NCI-H345 treated with DMSO at 0.1 percent for 48 hours (cell line): ENCODE measurements around the gene LTBP4.
"Not testable (repeated sequence)": the region's sequence is repeated elsewhere in the genome, so short reads cannot be mapped to it uniquely, and the experiment has no call there.

Experiments
- DNase-seq: peaks from one replicate; lab custom pipeline; 2025; ENCODE audit not compliant: unreplicated experiment; lab: John Stamatoyannopoulos, UW

Gene LTBP4

DNA sequence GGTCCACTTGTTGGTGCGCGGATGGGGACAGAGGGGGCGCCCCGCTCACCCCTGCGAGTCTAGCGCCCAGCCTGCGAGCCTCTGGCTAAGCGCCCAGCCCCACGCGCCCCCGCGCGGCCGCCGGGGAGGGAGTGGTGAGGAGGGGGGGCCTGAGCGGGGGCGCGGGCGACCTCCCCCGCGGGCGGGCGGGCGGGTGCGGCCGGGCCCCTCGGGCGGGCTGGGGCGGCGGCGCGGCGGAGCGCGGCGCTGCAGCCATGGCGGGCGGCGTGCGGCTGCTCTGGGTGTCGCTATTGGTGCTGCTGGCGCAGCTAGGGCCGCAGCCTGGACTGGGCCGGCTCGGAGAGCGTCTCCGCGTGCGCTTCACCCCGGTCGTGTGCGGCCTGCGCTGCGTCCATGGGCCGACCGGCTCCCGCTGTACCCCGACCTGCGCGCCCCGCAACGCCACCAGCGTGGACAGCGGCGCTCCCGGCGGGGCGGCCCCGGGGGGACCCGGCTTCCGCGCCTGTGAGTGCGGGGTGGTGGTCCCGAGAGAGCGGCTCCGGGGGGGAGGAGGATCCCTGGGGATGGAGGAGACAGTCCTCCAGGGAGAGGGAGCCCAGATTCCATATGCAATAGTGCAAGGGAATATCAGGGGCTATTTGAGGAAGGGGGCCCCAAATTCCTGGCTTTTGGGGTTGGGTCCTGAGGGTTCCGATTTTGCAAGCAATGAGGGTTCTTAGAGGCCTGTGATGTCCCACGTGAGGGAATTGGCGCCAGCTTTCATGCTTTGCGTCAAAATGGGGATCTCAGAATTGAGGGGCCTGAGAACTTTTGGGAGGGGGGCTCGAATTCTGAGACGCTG is at the start of gene LTBP4:
Gene LTBP4, plus strand, starts transcription at position 236 of the 841 bp plus-strand sequence. Its CDS starts 19 bp downstream, at position 255.
- no peak for DNase-seq

- DNase-seq, result no peak
These were observed 48.3 kb upstream of the LTBP4 start for GRCh38 chr19:40552848-40553247.

- no peak for DNase-seq
These were observed 47.0 kb upstream of the LTBP4 start for GRCh38 chr19:40553885-40554857.

DNA sequence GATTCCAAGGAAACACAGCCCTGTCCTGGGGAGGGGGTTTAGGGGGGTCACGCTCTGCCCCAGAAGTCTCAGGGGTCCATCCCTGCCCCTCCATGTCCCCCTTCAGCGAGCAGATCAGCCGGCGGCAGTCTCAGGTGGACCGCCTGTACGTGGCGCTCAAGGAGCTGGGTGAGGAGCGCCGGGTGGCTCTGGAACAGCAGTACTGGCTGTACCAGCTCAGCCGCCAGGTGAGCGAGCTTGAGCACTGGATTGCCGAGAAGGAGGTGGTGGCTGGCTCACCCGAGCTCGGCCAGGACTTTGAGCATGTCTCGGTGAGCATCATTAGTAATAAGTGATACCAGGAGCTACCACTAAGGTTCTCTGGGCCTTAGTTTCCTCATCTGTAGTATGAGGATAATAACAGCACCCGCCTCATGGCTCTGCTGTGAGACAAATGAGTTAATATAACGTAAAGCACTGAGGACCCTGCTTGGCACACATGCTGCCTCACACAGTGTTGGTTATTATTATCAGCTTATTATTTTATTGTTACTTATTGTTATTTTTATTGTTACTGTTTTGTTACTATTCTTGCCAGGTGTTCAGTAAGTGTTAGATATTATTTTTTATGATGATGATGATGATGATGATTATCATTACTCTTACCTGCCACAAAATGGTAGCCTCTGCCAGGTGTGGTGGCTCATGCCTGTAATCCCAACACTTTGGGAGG is 45.0 kb upstream of the LTBP4 start:
- no peak for DNase-seq

DNA sequence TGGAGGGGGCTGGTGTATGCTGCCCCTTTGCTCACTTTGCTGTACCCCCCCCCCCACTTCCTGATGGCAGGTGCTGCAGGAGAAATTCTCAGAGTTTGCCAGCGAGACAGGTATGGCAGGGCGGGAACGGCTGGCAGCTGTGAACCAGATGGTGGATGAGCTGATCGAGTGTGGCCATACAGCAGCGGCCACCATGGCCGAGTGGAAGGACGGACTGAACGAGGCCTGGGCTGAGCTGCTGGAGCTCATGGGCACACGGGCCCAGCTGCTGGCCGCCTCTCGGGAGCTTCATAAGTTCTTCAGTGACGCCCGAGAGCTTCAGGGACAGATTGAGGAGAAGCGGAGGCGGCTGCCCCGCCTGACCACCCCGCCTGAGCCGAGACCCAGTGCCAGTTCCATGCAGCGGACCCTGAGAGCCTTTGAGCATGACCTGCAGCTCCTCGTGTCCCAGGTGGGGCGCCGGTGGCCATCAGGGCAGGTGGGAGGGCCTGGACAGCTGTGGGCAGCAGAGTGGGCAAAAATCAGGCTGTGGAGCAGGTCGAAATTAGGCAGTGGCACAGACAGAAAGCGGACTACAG is 44.1 kb upstream of the LTBP4 start:
- DNase-seq, result no peak

GRCh38 chr19:40559394-40559793 is 41.8 kb upstream of the LTBP4 start:
- no peak for DNase-seq

GRCh38 chr19:40560092-40560507 is 41.1 kb upstream of the LTBP4 start:
- no peak for DNase-seq

- no peak for DNase-seq
These were observed 39.2 kb upstream of the LTBP4 start for GRCh38 chr19:40561947-40562346.

DNA sequence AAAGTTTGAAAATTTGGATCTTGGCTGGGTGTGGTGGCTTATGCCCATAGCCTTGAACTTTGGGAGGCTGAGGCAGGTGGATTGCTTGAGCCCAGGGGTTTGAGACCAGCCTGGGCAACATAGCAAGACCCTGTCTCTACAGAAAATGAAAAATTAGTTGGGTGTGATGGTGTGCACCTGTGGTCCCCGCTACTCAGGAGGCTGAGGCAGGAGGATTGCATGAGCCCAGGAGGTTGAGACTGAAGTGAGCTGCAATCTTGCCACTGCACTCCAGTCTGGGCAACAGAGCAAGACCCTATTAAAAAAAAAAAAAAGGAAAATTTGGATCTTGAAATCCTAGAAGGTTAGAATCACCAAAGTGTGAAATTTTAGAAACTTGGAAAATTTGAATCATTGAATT is 36.6 kb upstream of the LTBP4 start:
- DNase-seq, result not testable (repeated sequence)

DNA sequence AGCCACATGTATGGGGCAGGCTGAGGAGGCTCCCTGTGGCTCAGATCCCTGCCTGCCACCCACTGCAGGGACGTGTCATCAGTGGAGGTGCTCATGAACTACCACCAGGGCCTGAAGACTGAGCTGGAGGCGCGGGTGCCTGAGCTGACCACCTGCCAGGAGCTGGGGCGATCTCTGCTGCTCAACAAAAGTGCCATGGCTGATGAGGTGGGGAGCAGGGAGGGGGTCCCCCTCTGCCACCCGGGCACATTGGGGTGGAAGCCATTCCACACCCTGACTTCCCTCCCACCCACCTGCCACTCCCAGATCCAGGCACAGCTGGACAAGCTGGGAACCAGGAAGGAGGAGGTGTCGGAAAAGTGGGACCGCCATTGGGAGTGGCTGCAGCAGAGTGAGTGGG is 35.8 kb upstream of the LTBP4 start:
- no peak for DNase-seq

GRCh38 chr19:40565910-40566495 is 35.2 kb upstream of the LTBP4 start:
- DNase-seq, result no peak

DNA sequence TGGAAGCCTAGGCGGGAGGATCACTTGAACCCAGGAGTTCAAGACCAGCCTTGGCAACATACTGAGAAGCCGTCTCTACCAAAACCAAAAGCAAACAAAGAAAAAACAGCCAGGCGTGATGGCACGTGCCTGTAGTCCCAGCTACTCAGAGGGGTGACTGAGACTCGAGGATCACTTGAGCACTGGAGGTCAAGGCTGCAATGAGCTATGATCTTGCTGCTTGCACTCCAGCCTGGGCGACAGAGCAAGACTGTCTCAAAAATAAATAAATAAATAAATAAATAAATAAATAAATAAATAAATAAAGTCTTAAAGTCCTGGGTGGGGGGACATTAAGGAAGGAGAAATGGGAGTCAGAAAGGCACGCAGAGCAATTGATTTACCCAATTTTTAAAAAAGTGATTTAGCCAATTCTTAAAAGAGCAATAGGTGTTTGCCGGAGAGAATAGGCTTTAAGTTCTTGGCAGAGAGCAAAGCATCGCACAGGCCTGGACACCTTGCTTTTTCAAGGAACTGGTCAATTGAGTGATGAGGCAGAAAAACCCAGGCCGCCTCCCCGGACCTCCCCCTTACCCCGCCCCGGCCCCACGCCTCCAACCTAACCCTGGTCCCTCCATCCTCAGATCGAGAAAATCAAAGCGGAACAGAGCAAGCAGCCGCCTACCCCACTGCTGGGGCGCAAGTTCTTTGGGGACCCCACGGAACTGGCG is 34.0 kb upstream of the LTBP4 start:
- peak; percentile 17 for DNase-seq

- DNase-seq, result no peak
These were observed 33.2 kb upstream of the LTBP4 start for GRCh38 chr19:40567750-40568494.

- DNase-seq, result peak; percentile 100
These were observed 30.7 kb upstream of the LTBP4 start for GRCh38 chr19:40570313-40571004.

- no peak for DNase-seq
These were observed 30.2 kb upstream of the LTBP4 start for GRCh38 chr19:40571005-40571318.

DNA sequence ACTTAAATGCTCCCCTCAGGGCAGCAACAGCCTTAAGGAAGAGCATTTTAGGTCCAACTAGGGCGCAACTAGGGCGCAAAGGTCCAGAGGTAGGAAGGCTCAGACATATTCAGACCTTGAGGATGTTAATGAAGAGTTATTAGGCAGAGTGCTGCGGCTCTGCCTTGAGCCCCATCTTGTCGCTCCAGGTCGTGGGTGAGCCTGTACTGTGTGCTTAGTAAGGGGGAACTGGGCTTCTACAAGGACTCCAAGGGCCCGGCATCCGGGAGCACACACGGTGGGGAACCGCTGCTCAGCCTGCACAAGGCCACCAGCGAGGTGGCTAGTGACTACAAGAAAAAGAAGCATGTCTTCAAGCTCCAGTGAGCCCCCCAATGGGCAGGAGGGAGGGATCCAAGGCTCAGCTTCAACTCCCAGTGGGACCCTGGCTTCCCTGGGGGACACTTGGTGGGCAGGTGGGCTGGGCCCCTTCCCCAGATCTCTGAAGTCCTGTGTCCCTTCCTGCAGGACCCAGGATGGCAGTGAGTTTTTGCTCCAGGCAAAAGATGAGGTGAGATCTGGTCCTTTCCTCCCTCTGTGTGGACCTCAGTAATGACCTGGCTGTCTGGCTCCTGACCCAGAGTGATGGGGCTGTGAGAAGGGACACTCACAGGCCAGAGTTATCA is 29.2 kb upstream of the LTBP4 start:
- no peak for DNase-seq

GRCh38 chr19:40575326-40575725 is 25.8 kb upstream of the LTBP4 start:
- no peak for DNase-seq

- DNase-seq, result peak; percentile 85
These were observed 25.0 kb upstream of the LTBP4 start for GRCh38 chr19:40576151-40576584.
